ENCODE measurements around the gene PPP3CA. TPM values are rescaled to one million over a fixed set of nuclear protein-coding genes. Genes with fewer than 3 reads are reported as not detected.

PPP3CA gene
- total RNA-seq, 4 donors from 2014 or later: 32.7 to 45.1 (median 44.0) TPM

- Histone ChIP-seq H3K4me3 (no peak overlapping the region), H3K27me3 (no peaks in the 10 kb centered on the region), H3K27ac (no peak overlapping the region), H3K36me3 (no peaks in the 10 kb centered on the region), H3K4me1 (peaks cover 0 to 16% (median 7%) of the 10 kb centered on the region in 4 donors), H3K9me3 (no peaks in the 10 kb centered on the region)
- TF ChIP-seq EP300 (IDR thresholded peaks at IDR 0.05) (no peak), CTCF (IDR thresholded peaks at IDR 0.05) (no peak), POLR2A (IDR thresholded peaks at IDR 0.05) (no peak)
- WGBS, 2 donors: 95 to 97% methylated on average over 1 of the region's 1 CpG
- no peak for DNase-seq (ENCODE audit: low spot score in 2 of 2)
Measured at GRCh38 chr4:101010987-101011386, 336.3 kb downstream of the PPP3CA start.

GRCh38 chr4:101009471-101009870 lies 337.9 kb downstream of the PPP3CA start:
- TF ChIP-seq CTCF (IDR thresholded peaks at IDR 0.05) (no peak), POLR2A (IDR thresholded peaks at IDR 0.05) (no peak), EP300 (IDR thresholded peaks at IDR 0.05) (no peak)
- DNase-seq (ENCODE audit: low spot score in 2 of 2): no peak
- no peak overlapping the region for H3K27ac ChIP-seq
- 63 to 69% methylated on average over 2 of the region's 2 CpGs for WGBS, 2 donors
- H3K9me3 ChIP-seq: no peaks in the 10 kb centered on the region
- no peaks in the 10 kb centered on the region for H3K36me3 ChIP-seq
- no peaks in the 10 kb centered on the region for H3K27me3 ChIP-seq
- peaks cover 0 to 16% (median 7%) of the 10 kb centered on the region in 4 donors for H3K4me1 ChIP-seq
- no peak overlapping the region for H3K4me3 ChIP-seq

- DNase-seq (ENCODE audit: low spot score in 2 of 2): no peak
- H3K4me1 ChIP-seq: peaks cover 0 to 16% (median 7%) of the 10 kb centered on the region in 4 donors
- TF ChIP-seq POLR2A (IDR thresholded peaks at IDR 0.05) (no peak), EP300 (IDR thresholded peaks at IDR 0.05) (no peak), CTCF (IDR thresholded peaks at IDR 0.05) (no peak)
- no peak overlapping the region for H3K4me3 ChIP-seq
- WGBS, 2 donors: 97 to 98% methylated on average over 3 of the region's 3 CpGs
- no peaks in the 10 kb centered on the region for H3K36me3 ChIP-seq
- H3K27ac ChIP-seq: no peak overlapping the region
- H3K27me3 ChIP-seq: no peaks in the 10 kb centered on the region
- no peaks in the 10 kb centered on the region for H3K9me3 ChIP-seq
Measured at GRCh38 chr4:101008503-101008902, 338.8 kb downstream of the PPP3CA start.

GRCh38 chr4:101005659-101006058 lies 341.7 kb downstream of the PPP3CA start:
- WGBS, 2 donors: 78 to 100% methylated on average over 2 of the region's 2 CpGs

GRCh38 chr4:101000496-101000895 lies 346.8 kb downstream of the PPP3CA start:
- WGBS, 2 donors: 83 to 86% methylated on average over 1 of the region's 1 CpG
- Histone ChIP-seq H3K36me3 (no peaks in the 10 kb centered on the region), H3K4me3 (no peak overlapping the region), H3K27me3 (no peaks in the 10 kb centered on the region), H3K4me1 (no peaks in the 10 kb centered on the region), H3K27ac (no peak overlapping the region), H3K9me3 (peaks cover 0 to 27% (median 7%) of the 10 kb centered on the region in 4 donors)
- TF ChIP-seq CTCF (IDR thresholded peaks at IDR 0.05) (no peak), EP300 (IDR thresholded peaks at IDR 0.05) (no peak), POLR2A (IDR thresholded peaks at IDR 0.05) (no peak)
- no peak for DNase-seq (ENCODE audit: low spot score in 2 of 2)

More at GRCh38 chr4:101005659-101006058, 341.7 kb downstream of the PPP3CA start:
- Histone ChIP-seq H3K4me3 (no peak overlapping the region), H3K9me3 (peaks cover 0 to 19% (median 5%) of the 10 kb centered on the region in 4 donors), H3K27me3 (no peaks in the 10 kb centered on the region), H3K36me3 (no peaks in the 10 kb centered on the region), H3K4me1 (peaks cover 0 to 16% (median 7%) of the 10 kb centered on the region in 4 donors), H3K27ac (no peak overlapping the region)
- TF ChIP-seq EP300 (IDR thresholded peaks at IDR 0.05): no peak
- TF ChIP-seq POLR2A (IDR thresholded peaks at IDR 0.05): no peak
- TF ChIP-seq CTCF (IDR thresholded peaks at IDR 0.05): no peak
- no peak for DNase-seq (ENCODE audit: low spot score in 2 of 2)

Measured in tibial nerve (tissue), 4 donors.